HepG2 (cell line): ENCODE measurements around the gene RPS8. TPM values are rescaled to one million over a fixed set of nuclear protein-coding genes. Genes with fewer than 3 reads are reported as not detected.
A peak's percentile ranks its signal among the peaks of the same experiment; 100 is the strongest.

Experiments
- EHMT2 ChIP-seq: fragments of 200-600 bp; sonication (generic); IDR thresholded peaks from 2 replicates; pipeline ENCODE4 v1.7.0; 2017; ENCODE audit warnings: antibody characterized with exemption, low read depth, low read length, borderline replicate concordance
- FOXC1 ChIP-seq: sonication (generic); formaldehyde crosslinking; IDR thresholded peaks from 2 replicates; pipeline ENCODE4 v1.8.0; 2022; ENCODE audit warnings: mild to moderate bottlenecking, missing genetic modification reagents, borderline replicate concordance
- GATAD1 ChIP-seq: IDR thresholded peaks from 2 replicates; pipeline ENCODE4 v1.6.1; 2016; ENCODE audit warnings: missing genetic modification reagents, missing compliant biosample characterization
- IRX3 ChIP-seq: sonication (generic); formaldehyde crosslinking; IDR thresholded peaks from 2 replicates; pipeline ENCODE4 v1.8.1; 2023; ENCODE audit warnings: mild to moderate bottlenecking, low read depth, missing genetic modification reagents, borderline replicate concordance
- MYC ChIP-seq: sonication (generic); formaldehyde crosslinking; IDR thresholded peaks from 2 replicates; pipeline ENCODE4 v1.9.0; 2021; ENCODE audit warnings: missing genetic modification reagents, borderline replicate concordance
- RELA ChIP-seq: sonication (generic); formaldehyde crosslinking; IDR thresholded peaks from 2 replicates; pipeline ENCODE4 v1.4.0; 2020; ENCODE audit warnings: missing genetic modification reagents
- SIX1 ChIP-seq: sonication (generic); formaldehyde crosslinking; IDR thresholded peaks from 2 replicates; pipeline ENCODE4 v1.4.0; 2020; ENCODE audit warnings: missing genetic modification reagents, borderline replicate concordance
- TBX3 ChIP-seq: fragments of 450-650 bp; IDR thresholded peaks from 2 replicates; pipeline ENCODE4 v1.6.1; 2017; ENCODE audit warnings: antibody characterized with exemption, mild to moderate bottlenecking, inconsistent platforms, borderline replicate concordance
- TCF7 ChIP-seq: sonication (generic); IDR thresholded peaks from 2 replicates; pipeline ENCODE4 v1.6.1; 2016; ENCODE audit warnings: antibody characterized with exemption, low read depth
- THRA ChIP-seq: sonication (generic); formaldehyde crosslinking; IDR thresholded peaks from 2 replicates; pipeline ENCODE4 v1.4.0; 2020; ENCODE audit warnings: missing genetic modification reagents, borderline replicate concordance
- ZBTB38 ChIP-seq: sonication (generic); formaldehyde crosslinking; IDR thresholded peaks from 2 replicates; pipeline ENCODE4 v1.5.1; 2020; ENCODE audit warnings: mild to moderate bottlenecking, missing genetic modification reagents
- ZNF143 ChIP-seq: sonication (generic); formaldehyde crosslinking; IDR thresholded peaks from 2 replicates; pipeline ENCODE4 v1.4.0; 2020; ENCODE audit warnings: missing genetic modification reagents
- ZNF160 ChIP-seq: sonication (generic); formaldehyde crosslinking; IDR thresholded peaks from 2 replicates; pipeline ENCODE4 v1.8.0; 2022; ENCODE audit warnings: mild to moderate bottlenecking, inconsistent platforms, missing genetic modification reagents
- ZNF414 ChIP-seq: sonication (generic); formaldehyde crosslinking; IDR thresholded peaks from 2 replicates; pipeline ENCODE4 v1.5.0; 2020; ENCODE audit warnings: missing genetic modification reagents
- ZNF616 ChIP-seq: sonication (generic); formaldehyde crosslinking; IDR thresholded peaks from 2 replicates; pipeline ENCODE4 v1.5.0; 2020; ENCODE audit warnings: low read depth, mild to moderate bottlenecking, missing genetic modification reagents
- ZSCAN22 ChIP-seq: sonication (generic); formaldehyde crosslinking; IDR thresholded peaks from 2 replicates; pipeline ENCODE4 v1.4.0; 2020; ENCODE audit warnings: mild to moderate bottlenecking, missing genetic modification reagents
- polyA plus RNA-seq, 8 experiments: library from polyadenylated mRNA; depleted of rRNA in 3 of 8; stranded (reverse) in 7 of 8; unstranded in 1 of 8; fragments of >200 nt; fragmentation: Illumina TruSeq in 4 of 8; extraction: Trizol in 4 of 8; gene quantifications; 2 replicates each; pipeline versions ENCODE4 v1.2.1 to v1.2.3, GENCODE V29; 2011 to 2016; ENCODE audit warnings: low read depth in 4 of 8, missing spikeins in 1 of 8, mixed read lengths in 1 of 8; ENCODE audit not compliant: insufficient read depth in 1 of 8
- total RNA-seq, 5 experiments: library from RNA; depleted of rRNA; stranded (reverse); fragments of >200 nt; fragmentation: Illumina TruSeq; extraction: Trizol; gene quantifications; 2 replicates each; pipeline ENCODE4 v1.2.3, GENCODE V29; 2016; ENCODE audit warnings: low read depth in 1 of 5
- TF ChIP-seq, protein P1 (sequence below), 2 experiments: fragments of 450-650 bp in 1 of 2; sonication (generic) in 1 of 2; formaldehyde crosslinking in 1 of 2; IDR thresholded peaks; 2 replicates each; pipeline versions ENCODE4 v1.6.1 to v1.8.0; 2016 to 2022; ENCODE audit warnings: antibody characterized with exemption in 1 of 2, mild to moderate bottlenecking in 1 of 2, missing genetic modification reagents in 1 of 2

The RPS8 gene
- total and polyA plus RNA-seq, 2 of the 13 experiments (the other 11 are each of a cell fraction or from before 2014, with no cell fraction given), result 2,628 to 2,822 TPM

DNA sequence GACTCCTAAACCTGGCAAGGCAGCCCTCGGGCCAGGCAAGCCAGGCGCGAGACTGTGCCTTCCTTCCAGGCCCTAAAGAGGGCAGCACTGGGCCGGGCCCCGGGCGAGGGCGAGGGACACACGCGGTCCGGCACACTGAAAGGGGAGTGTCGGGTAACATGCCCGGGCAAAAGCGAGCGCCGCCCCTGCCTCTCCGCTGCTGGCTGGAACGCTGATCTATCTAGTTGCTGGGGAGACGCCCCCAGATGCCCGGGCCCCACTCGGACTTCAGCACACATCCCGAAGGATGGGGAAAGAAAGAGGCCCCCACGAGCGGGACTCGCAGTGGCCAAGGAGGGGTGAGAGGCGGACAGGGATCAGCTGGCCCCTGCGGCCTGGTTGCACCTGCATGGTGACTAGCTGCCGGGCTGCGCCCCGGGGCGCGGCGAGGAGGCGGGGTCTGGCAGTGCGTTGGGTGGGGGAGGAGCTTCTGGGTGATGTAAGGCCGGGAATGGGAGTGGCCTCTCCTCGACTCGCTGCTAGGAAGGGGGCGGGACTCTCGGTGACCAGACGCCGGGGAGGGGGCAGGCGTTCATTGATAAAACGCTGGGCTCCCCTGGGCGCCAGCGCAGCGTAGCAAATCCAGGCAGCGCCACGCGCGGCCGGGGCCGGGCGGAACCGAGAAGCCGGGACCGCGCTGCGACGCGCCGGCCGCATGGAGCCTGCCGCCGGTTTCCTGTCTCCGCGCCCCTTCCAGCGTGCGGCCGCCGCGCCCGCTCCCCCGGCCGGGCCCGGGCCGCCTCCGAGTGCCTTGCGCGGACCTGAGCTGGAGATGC, 24.6 kb downstream of the RPS8 start, which contains the start of gene PLK3 (continued):
- TF ChIP-seq, protein P1, sequence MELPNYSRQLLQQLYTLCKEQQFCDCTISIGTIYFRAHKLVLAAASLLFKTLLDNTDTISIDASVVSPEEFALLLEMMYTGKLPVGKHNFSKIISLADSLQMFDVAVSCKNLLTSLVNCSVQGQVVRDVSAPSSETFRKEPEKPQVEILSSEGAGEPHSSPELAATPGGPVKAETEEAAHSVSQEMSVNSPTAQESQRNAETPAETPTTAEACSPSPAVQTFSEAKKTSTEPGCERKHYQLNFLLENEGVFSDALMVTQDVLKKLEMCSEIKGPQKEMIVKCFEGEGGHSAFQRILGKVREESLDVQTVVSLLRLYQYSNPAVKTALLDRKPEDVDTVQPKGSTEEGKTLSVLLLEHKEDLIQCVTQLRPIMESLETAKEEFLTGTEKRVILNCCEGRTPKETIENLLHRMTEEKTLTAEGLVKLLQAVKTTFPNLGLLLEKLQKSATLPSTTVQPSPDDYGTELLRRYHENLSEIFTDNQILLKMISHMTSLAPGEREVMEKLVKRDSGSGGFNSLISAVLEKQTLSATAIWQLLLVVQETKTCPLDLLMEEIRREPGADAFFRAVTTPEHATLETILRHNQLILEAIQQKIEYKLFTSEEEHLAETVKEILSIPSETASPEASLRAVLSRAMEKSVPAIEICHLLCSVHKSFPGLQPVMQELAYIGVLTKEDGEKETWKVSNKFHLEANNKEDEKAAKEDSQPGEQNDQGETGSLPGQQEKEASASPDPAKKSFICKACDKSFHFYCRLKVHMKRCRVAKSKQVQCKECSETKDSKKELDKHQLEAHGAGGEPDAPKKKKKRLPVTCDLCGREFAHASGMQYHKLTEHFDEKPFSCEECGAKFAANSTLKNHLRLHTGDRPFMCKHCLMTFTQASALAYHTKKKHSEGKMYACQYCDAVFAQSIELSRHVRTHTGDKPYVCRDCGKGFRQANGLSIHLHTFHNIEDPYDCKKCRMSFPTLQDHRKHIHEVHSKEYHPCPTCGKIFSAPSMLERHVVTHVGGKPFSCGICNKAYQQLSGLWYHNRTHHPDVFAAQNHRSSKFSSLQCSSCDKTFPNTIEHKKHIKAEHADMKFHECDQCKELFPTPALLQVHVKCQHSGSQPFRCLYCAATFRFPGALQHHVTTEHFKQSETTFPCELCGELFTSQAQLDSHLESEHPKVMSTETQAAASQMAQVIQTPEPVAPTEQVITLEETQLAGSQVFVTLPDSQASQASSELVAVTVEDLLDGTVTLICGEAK (IDR thresholded peaks at IDR 0.05), result no peak
- TF ChIP-seq, protein P1 (CRISPR knock-in tag; IDR thresholded peaks at IDR 0.05), result peak; percentile 74; the same call in 1 of the 2 replicates
- TF ChIP-seq SIX1 (CRISPR knock-in tag) (peak; percentile 78), GATAD1 (CRISPR knock-in tag) (peak; percentile 51), RELA (CRISPR knock-in tag) (peak; percentile 53; the same call in 1 of the 2 replicates), ZNF616 (0 out of 2 replicates have a peak, but pooled peaks have one; percentile 60), MYC (peak; percentile 98), ZNF143 (CRISPR knock-in tag) (peak; percentile 55; the same call in 1 of the 2 replicates), TBX3 (peak; percentile 51; the same call in 1 of the 2 replicates), ZNF414 (CRISPR knock-in tag) (no peak; the same call in 1 of the 2 replicates), IRX3 (CRISPR knock-in tag) (no peak), FOXC1 (CRISPR knock-in tag) (peak; percentile 96), TCF7 (no peak), ZBTB38 (peak; percentile 63; the same call in 1 of the 2 replicates), EHMT2 (no peak), ZSCAN22 (CRISPR knock-in tag) (peak; percentile 65; the same call in 1 of the 2 replicates), ZNF160 (CRISPR knock-in tag) (no peak; the same call in 1 of the 2 replicates), THRA (CRISPR knock-in tag) (peak; percentile 80; the same call in 1 of the 2 replicates)
